ENCODE data around the gene TMC5. TPM values are rescaled to one million over a fixed set of nuclear protein-coding genes. Genes with fewer than 3 reads are reported as not detected.

Gene TMC5
- total RNA-seq, 1 donor from 2014 or later, result 0.32 TPM

- Mint-ChIP-seq H3K9me3 (no peaks in the 10 kb centered on the region), H3K36me3 (peaks cover 2% of the 10 kb centered on the region), H3K27ac (no peak overlapping the region), H3K4me1 (no peaks in the 10 kb centered on the region), H3K4me3 (no peak overlapping the region), H3K27me3 (ENCODE audit: insufficient read depth, low read depth) (no peaks in the 10 kb centered on the region)
- no peak overlapping the region for H2AFZ ChIP-seq (replicated peaks)
- H3K36me3 ChIP-seq, result no peaks in the 10 kb centered on the region
- H3K9me3 ChIP-seq (ENCODE audit: low read depth), result no peaks in the 10 kb centered on the region
- H4K20me1 ChIP-seq (ENCODE audit: low read depth), result no peaks in the 10 kb centered on the region
- no peak overlapping the region for H3K4me2 ChIP-seq
- no peaks in the 10 kb centered on the region for H3K4me1 ChIP-seq
- no peaks in the 10 kb centered on the region for H3K27me3 ChIP-seq
- H3K27ac ChIP-seq, result no peak overlapping the region
- H3K4me3 ChIP-seq, result no peak overlapping the region
- H3K79me2 ChIP-seq (ENCODE audit: low read depth), result no peaks in the 10 kb centered on the region
- TF ChIP-seq CTCF (IDR thresholded peaks at IDR 0.05), result no peak
- no peak for TF ChIP-seq EZH2phosphoT487 (IDR thresholded peaks at IDR 0.05)
- TF ChIP-seq EZH2 (IDR thresholded peaks at IDR 0.05), result no peak
- H3K9ac ChIP-seq, result no peak overlapping the region
- no peaks in the 10 kb centered on the region for H3F3A ChIP-seq (ENCODE audit: low read depth)
- no peak for DNase-seq (ENCODE audit: low spot score)
These were observed 32.5 kb downstream of the TMC5 start for GRCh38 chr16:19450186-19450585.

- Histone ChIP-seq H3K4me3 (no peak overlapping the region), H3K79me2 (ENCODE audit: low read depth) (no peaks in the 10 kb centered on the region), H3K27ac (no peak overlapping the region), H2AFZ (replicated peaks) (peak overlapping the region; percentile 42), H3K4me2 (no peak overlapping the region), H3F3A (ENCODE audit: low read depth) (no peaks in the 10 kb centered on the region), H3K9me3 (ENCODE audit: low read depth) (no peaks in the 10 kb centered on the region), H4K20me1 (ENCODE audit: low read depth) (no peaks in the 10 kb centered on the region), H3K36me3 (no peaks in the 10 kb centered on the region), H3K9ac (no peak overlapping the region), H3K27me3 (no peaks in the 10 kb centered on the region), H3K4me1 (no peaks in the 10 kb centered on the region)
- H3K27ac Mint-ChIP-seq, result no peak overlapping the region
- H3K36me3 Mint-ChIP-seq, result peaks cover 2% of the 10 kb centered on the region
- TF ChIP-seq EZH2phosphoT487 (IDR thresholded peaks at IDR 0.05), result no peak
- no peak for TF ChIP-seq CTCF (IDR thresholded peaks at IDR 0.05)
- DNase-seq (ENCODE audit: low spot score), result no peak
- H3K27me3 Mint-ChIP-seq (ENCODE audit: insufficient read depth, low read depth), result peaks cover 4% of the 10 kb centered on the region
- H3K4me3 Mint-ChIP-seq, result no peak overlapping the region
- no peaks in the 10 kb centered on the region for H3K4me1 Mint-ChIP-seq
- H3K9me3 Mint-ChIP-seq, result no peaks in the 10 kb centered on the region
These were observed 41.2 kb downstream of the TMC5 start for GRCh38 chr16:19458722-19459379.

- no peaks in the 10 kb centered on the region for H3K79me2 ChIP-seq (ENCODE audit: low read depth)
- H3K9ac ChIP-seq, result no peak overlapping the region
- no peak overlapping the region for H3K27ac ChIP-seq
- H3K27me3 ChIP-seq, result no peaks in the 10 kb centered on the region
- no peaks in the 10 kb centered on the region for H3F3A ChIP-seq (ENCODE audit: low read depth)
- H3K9me3 ChIP-seq (ENCODE audit: low read depth), result no peaks in the 10 kb centered on the region
- H3K4me1 ChIP-seq, result no peaks in the 10 kb centered on the region
- Mint-ChIP-seq H3K4me1 (no peaks in the 10 kb centered on the region), H3K36me3 (peaks cover 2% of the 10 kb centered on the region), H3K27me3 (ENCODE audit: insufficient read depth, low read depth) (peaks cover 4% of the 10 kb centered on the region), H3K4me3 (no peak overlapping the region), H3K27ac (no peak overlapping the region), H3K9me3 (no peaks in the 10 kb centered on the region)
- H3K4me3 ChIP-seq, result no peak overlapping the region
- H4K20me1 ChIP-seq (ENCODE audit: low read depth), result no peaks in the 10 kb centered on the region
- no peak overlapping the region for H2AFZ ChIP-seq (replicated peaks)
- H3K4me2 ChIP-seq, result no peak overlapping the region
- no peak for DNase-seq (ENCODE audit: low spot score)
- no peaks in the 10 kb centered on the region for H3K36me3 ChIP-seq
- no peak for TF ChIP-seq EZH2phosphoT487 (IDR thresholded peaks at IDR 0.05)
- TF ChIP-seq CTCF (IDR thresholded peaks at IDR 0.05), result no peak
- TF ChIP-seq EZH2 (IDR thresholded peaks at IDR 0.05), result no peak
These were observed 42.7 kb downstream of the TMC5 start for GRCh38 chr16:19460397-19460796.

Measured in neural progenitor cell (in vitro differentiated cells).